GM12875 (cell line): ENCODE data around the gene UXT.

Experiments used
- H3K4me3 ChIP-seq: one replicate; pipeline ENCODE4 v1.5.1; 2011; ENCODE audit warnings: low read depth, low read length, control low read depth
- TF ChIP-seq, protein P1 (sequence below): IDR thresholded peaks from 2 replicates; pipeline ENCODE4 v1.5.1; 2011; ENCODE audit warnings: low read depth, mild to moderate bottlenecking, control low read depth, inconsistent platforms, low read length, moderate library complexity, borderline replicate concordance; ENCODE audit not compliant: insufficient read depth

The UXT gene

DNA sequence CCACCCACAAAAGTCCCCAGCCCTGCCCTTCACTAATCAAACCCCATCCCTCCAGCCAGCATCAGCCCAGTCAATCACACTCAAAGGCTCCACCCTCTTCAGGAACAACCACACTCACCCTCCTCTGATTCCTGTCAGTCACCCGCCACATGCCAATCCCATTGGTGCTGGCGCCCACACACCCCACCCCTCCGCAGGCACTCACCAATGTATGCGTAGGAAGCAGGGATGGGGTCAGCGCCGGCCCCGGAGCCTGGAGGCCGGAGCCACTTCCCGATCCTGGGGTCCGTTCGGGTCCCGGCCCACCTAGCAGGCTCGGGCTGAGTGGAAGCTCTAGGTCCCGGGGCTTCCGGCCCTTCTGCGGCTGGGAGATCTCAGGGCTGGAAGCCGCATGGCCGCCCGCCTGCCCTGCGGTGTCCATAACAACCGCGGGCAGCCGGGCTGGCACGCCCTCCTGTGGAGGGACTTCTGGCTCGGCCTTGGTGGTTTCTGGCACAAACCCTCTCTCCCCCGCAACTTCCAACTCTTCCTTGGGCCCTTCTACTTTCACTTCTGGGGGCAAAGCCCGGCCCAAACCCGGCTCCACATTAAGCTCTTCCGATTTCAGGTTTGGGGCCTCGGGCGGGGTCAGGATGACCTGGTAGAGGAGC, 21.3 kb downstream of the UXT start:
- TF ChIP-seq, protein P1, sequence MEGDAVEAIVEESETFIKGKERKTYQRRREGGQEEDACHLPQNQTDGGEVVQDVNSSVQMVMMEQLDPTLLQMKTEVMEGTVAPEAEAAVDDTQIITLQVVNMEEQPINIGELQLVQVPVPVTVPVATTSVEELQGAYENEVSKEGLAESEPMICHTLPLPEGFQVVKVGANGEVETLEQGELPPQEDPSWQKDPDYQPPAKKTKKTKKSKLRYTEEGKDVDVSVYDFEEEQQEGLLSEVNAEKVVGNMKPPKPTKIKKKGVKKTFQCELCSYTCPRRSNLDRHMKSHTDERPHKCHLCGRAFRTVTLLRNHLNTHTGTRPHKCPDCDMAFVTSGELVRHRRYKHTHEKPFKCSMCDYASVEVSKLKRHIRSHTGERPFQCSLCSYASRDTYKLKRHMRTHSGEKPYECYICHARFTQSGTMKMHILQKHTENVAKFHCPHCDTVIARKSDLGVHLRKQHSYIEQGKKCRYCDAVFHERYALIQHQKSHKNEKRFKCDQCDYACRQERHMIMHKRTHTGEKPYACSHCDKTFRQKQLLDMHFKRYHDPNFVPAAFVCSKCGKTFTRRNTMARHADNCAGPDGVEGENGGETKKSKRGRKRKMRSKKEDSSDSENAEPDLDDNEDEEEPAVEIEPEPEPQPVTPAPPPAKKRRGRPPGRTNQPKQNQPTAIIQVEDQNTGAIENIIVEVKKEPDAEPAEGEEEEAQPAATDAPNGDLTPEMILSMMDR, result no peak
- peak overlapping the region; percentile 37 for H3K4me3 ChIP-seq

DNA sequence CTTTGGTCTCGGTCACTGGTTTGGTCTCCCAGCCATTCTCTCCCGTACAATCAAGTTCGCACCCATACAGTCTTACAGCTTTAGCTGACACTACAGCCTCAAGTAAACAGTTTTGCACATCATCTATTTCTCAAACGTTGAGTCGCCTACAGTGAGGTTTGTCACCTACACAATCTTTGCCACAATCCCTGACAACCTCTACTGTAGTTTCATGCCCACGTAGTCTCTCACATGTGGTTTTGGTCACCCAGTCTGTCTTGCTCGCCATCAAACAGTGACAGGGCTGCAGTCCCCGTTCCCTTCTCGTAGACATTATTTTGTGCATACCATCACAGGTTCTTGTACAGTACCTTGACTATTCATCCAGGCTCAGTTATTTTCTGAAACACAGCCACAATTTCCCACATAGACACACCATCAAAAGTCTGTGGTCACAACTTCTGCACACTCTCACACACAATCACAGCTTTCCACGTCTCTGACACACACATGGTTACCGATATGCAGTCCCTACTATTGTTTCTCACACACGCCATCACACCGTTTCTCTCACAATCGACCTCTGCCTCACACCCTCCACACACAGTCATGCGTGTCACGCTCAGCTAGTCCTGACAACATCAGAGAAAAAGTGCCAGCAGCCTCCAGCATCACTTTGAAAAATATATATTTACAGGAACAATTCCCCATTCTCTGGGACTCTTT, 24.0 kb downstream of the UXT start:
- TF ChIP-seq, protein P1, result no peak
- no peak overlapping the region for H3K4me3 ChIP-seq

DNA sequence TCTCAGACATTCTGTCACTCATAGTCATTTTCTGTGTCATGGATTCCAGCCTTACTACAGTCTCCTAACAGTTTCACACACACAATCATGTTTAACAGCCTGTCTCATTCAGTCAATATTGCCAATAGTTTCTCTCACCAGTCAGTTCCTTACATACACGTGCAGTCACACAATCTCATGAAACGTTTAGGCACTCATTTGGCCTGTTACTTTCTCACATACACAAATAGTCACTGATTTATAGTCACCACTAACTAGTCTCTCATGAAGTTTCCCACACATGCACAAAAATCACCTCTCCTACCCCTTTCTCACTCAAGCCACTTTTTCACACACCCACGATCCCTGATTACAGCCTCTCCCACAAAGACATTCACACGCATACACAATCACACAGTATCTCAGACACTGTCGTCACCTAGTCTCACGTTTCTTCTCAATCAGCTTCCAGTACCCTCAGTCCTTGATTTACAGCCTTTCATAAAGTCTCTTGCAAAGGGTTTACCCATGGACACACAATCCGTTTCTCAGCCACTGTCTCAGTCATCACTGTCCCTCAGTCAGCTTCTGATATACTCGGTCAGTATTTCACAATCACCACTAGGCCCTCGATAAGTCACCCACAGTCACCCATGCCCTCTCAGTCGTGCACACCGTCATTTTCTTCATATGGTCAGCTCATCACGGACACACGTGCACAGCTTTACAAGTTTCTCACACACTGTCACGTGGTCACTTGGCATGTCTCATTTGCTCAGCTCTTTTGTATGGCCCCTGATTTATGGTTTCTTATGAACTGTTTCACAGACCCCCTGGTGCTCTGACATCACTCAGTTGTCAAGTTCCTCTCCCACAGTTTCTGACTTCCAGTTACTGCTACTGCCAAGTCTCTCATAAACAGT, 25.0 kb downstream of the UXT start:
- H3K4me3 ChIP-seq, result no peak overlapping the region
- TF ChIP-seq, protein P1, result no peak

DNA sequence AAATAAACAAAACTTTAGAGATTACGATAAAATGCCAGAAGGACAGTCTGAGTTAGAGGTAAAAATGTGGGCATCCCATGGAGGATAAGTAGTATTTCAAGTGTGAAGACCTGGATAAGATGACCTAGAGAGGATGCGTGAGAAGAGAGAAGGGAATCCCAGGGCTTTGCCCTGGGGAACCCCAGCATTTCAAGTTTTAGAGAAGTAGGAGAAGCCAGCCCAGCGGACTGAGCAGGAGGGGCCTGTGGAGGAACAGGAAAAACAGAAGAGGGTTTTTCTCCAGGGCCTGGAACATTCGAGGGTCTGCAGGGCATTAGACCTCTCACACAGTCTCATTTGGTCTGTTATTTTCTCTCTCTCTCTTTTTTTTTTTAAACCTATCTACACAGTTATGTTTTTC, 26.3 kb downstream of the UXT start:
- no peak overlapping the region for H3K4me3 ChIP-seq
- TF ChIP-seq, protein P1, result no peak

DNA sequence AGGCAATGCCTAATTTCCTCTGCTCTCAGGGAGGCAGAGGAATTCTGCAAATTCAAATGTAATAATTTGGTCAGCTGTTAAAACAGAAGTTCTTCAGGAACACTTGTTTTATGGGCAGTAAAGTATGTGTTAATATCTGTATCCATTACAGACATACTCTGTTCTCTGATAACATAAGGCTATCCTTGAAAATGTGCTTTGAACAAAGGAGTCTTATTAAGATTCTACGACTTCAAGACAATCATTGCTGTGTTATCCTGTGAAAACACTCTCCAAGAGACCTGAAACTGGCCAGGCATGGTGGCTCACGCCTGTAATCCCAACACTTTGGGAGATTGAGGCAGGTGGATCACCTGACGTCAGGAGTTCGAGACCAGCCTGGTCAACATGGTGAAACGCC, 27.3 kb downstream of the UXT start:
- TF ChIP-seq, protein P1, result no peak
- H3K4me3 ChIP-seq, result no peak overlapping the region

DNA sequence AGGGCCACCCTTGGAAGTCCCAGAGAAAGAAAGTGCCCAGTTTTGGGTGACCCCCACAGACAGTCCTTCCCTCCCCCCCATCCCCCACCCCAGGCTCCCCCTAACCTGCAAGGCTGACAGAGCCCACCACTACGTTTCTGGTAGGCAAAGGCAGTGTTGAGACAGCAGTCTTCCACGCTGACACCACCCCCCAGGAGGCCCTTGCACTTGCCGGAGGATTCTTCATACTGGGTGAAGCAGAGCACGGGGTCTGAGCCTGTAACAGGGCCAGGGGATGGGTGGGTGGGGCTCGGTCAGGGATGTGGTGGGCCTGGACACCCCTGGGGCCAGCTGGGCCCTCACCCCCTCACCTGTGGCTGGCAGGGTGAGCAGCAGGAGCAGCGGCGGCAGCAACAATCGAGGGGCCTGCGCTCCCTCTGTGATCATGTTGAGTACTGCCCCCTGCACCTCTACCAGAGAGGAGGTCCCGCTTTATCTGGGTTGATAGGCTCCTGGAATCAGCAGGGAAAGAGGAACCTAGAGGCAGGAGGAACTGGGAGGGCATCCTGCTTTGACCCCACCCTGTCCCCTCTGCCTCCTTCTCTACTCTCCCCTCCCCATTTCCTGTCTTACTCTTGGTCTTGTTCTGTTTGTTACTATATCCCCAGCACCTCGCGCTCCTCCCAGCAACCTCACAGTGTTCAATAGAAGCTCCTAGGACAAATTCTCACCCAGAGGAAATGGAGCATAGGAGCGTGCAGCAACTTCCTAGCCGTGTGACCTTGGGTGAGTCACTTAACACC, 29.4 kb downstream of the UXT start, which contains the start of gene CFP:
TSS of gene CFP (minus strand) at position 512 of the 782 bp plus-strand sequence. CDS start at position 426, 86 bp downstream.
- TF ChIP-seq, protein P1, result no peak
- peak within 1 kb of the TSS; percentile 44 for H3K4me3 ChIP-seq
